ENCODE data around the gene HAUS6. TPM values are rescaled to one million over a fixed set of nuclear protein-coding genes. Genes with fewer than 3 reads are reported as not detected.
"Not testable (repeated sequence)": the region's sequence is repeated elsewhere in the genome, so short reads cannot be mapped to it uniquely, and the experiment has no call there.

The HAUS6 gene
- total RNA-seq, 1 donor, result 23.7 TPM

- DNase-seq (ENCODE audit: low read depth), result peak; percentile 73
- H3K4me3 ChIP-seq (ENCODE audit: low read depth, low read length), result no peak overlapping the region
- no peak for TF ChIP-seq CTCF (IDR thresholded peaks at IDR 0.05; ENCODE audit: insufficient read depth, low read depth, low read length)
These were observed 2.0 kb upstream of the HAUS6 start for GRCh38 chr9:19104515-19105282.

- TF ChIP-seq CTCF (IDR thresholded peaks at IDR 0.05; ENCODE audit: insufficient read depth, low read depth, low read length), result no peak
- no peak for DNase-seq (ENCODE audit: low read depth)
These were observed 498 bp downstream of the HAUS6 start for GRCh38 chr9:19102181-19102630.

GRCh38 chr9:19101203-19101602 lies 1.5 kb downstream of the HAUS6 start:
- no peak for DNase-seq (ENCODE audit: low read depth)
- peak overlapping the region; percentile 42 for H3K4me3 ChIP-seq (ENCODE audit: low read depth, low read length)
- TF ChIP-seq CTCF (IDR thresholded peaks at IDR 0.05; ENCODE audit: insufficient read depth, low read depth, low read length), result no peak

More at GRCh38 chr9:19102181-19102630, 498 bp downstream of the HAUS6 start:
- peak overlapping the region; percentile 87 for H3K4me3 ChIP-seq (ENCODE audit: low read depth, low read length)

GRCh38 chr9:19097431-19097830 lies 5.3 kb downstream of the HAUS6 start:
- DNase-seq (ENCODE audit: low read depth); H3K4me3 ChIP-seq (ENCODE audit: low read depth, low read length): not testable (repeated sequence)

- TF ChIP-seq CTCF (IDR thresholded peaks at IDR 0.05; ENCODE audit: insufficient read depth, low read depth, low read length), result no peak
- DNase-seq (ENCODE audit: low read depth), result peak; percentile 88
- no peak overlapping the region for H3K4me3 ChIP-seq (ENCODE audit: low read depth, low read length)
These were observed 15.4 kb downstream of the HAUS6 start for GRCh38 chr9:19087106-19088000.

GRCh38 chr9:19085295-19085694 lies 17.4 kb downstream of the HAUS6 start:
- peak; percentile 29 for TF ChIP-seq CTCF (IDR thresholded peaks at IDR 0.05; ENCODE audit: insufficient read depth, low read depth, low read length)
- H3K4me3 ChIP-seq (ENCODE audit: low read depth, low read length), result no peak overlapping the region
- peak; percentile 12 for DNase-seq (ENCODE audit: low read depth)

- no peak for DNase-seq (ENCODE audit: low read depth)
- TF ChIP-seq CTCF (IDR thresholded peaks at IDR 0.05; ENCODE audit: insufficient read depth, low read depth, low read length), result no peak
- H3K4me3 ChIP-seq (ENCODE audit: low read depth, low read length), result no peak overlapping the region
These were observed 27.9 kb downstream of the HAUS6 start for GRCh38 chr9:19074836-19075235.
